Activated CD4-positive, alpha-beta T cell treated with anti-CD3 and anti-CD28 coated beads, Interleukin-2, amount 50 U/mL, for 48 hours (primary cell): ENCODE measurements around the gene HMG20A.
A peak's percentile ranks its signal among the peaks of the same experiment; 100 is the strongest.
"Not testable (repeated sequence)": the region's sequence is repeated elsewhere in the genome, so short reads cannot be mapped to it uniquely, and the experiment has no call there.

Experiments
- DNase-seq, 2 experiments: peaks; one replicate each; pipeline ENCODE4 v3.0.0-alpha.2; 2020

Gene HMG20A

DNA sequence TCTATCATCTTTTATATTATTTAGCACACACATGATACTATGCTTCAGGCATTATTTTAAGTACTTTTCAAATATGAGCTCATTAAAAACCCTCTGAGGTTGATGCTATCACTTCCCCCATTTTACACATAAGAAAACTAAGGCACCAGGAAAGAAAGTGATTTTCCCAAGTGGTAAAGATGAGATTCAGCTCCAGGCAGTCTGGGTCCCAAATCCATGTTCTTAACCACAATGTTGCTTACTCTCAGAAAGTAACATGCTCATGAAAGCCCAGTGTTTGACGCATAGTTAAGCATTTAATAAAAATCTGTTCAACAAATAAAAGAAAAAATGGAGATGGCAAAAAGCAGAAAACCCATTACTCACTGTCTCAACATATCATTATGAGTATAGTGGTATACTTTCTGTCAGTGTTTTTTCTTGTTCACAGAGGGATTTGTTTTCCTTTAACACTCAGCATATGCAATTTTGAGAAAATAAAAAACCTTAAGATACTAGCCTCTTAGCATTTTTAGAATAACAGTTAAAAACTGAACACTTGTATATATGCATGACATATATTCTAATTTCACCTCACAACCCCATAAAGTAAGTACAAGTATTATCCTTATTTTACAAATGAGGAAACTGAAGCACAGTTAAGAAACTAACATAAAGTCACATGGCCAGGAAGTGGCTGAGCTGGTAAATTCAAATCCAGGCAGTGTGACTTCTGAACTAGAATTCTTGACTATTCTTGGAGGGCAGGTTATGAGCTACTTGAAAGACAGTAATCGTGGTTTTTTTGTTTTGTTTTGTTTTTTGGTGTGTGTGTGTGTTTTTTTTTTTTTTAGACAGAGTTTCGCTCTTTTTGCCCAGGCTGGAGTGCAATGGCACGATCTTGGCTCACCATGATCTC, 11.2 kb upstream of the HMG20A start:
- DNase-seq: no peak

DNA sequence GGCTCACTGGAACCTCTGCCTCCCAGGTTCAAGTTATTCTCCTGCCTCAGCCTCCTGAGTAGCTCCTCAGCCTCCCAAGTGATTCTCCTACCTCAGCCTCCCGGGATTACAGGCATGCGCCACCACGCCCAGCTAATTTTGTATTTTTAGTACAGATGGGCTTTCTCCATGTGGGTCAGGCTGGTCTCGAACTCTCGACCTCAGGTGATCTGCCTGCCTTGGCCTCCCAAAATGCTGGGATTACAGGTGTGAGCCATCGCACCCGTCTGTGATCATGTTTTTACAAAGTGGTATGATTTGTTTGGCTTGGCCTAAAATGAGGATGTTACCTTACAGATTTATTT, 10.6 kb upstream of the HMG20A start:
- not testable (repeated sequence) for DNase-seq

DNA sequence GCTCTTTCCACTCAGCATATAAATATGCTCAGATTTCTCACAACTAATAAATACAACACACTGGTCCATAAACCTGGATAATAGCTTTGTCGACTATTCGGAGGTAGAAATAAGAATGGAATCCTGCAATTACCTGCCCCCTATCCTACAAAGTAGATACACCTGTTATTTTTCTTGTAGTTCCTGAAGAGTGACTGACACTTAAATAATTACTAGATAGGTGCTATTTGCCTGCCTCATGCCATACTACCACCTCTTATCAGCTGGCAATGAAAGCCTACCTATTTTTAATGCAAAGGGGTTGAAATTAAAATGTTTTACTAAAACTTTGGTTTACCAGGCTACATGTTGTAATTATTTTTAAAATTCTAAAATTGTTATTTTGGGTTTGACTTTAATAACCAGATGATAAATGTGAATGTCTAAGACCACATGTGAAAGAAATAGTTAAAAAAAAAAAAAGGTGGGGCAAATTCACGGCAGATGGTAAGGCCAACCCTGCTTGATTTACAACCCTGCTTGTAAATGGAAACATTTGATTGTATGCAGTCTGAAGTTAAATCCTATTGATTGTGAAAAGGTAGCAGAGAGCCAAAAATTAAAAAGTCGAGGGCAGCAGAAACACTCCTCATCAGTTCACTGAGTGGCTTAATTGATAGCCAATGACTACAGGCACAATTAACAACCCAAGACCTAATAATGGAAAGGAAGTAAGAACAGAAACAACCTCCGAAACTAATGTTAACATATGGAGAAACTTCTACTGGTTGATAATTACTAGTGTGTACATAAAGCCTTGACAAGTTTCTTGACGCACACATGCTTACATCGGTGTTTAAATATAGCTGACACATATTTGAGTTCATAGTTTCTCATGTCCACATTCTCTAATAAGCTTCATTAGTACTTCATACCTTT, 9.7 kb upstream of the HMG20A start:
- DNase-seq: no peak

DNA sequence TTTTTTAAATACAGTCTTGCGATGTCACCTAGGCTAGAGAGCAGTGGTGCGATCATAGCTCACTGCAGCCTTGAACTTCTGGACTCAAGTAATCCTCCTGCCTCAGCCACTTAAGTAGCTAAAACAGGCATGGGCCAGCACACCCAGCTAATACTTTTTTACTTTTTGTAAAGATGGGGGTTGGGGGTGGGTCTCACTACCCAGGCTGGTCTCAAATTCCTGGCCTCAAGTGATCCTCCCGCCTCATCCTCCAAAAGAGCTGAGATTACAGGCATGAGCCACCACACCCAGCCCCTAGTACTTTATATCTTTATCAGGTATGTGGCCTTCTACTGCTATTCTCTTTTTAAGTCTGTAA, 9.1 kb upstream of the HMG20A start:
- DNase-seq: no peak

DNA sequence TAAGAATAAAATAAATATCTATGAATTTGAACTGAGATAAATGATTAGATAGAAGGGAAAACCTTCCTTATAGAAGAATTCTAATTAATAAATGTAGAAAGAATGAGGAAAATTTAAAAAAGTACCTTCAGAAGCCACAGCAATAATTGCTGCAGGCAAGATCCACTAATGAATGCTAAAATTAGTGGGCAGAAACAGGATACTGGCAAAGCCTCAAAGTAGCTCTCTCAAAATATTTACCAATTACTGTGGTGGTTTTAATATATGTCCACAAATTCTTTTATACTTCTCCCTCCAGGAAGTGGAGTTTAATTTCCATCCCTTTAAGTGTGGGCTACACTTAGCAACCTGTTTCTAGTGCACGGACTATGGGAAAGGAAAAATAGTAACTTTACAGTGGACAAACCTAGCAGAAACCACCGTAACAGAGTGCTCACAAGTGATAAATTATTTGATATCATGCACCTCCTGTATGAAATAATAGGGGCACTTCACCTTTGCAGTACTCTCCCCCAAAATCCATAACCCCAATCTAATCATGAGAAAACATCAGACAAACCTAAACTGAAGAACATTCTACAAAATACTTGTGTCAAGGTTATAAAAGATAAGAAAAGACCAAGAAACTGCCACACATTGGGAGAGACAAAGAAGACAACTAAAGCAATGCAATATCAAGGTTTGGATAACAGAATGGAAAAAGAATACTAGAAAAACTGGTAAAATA, 7.6 kb upstream of the HMG20A start:
- DNase-seq: no peak

DNA sequence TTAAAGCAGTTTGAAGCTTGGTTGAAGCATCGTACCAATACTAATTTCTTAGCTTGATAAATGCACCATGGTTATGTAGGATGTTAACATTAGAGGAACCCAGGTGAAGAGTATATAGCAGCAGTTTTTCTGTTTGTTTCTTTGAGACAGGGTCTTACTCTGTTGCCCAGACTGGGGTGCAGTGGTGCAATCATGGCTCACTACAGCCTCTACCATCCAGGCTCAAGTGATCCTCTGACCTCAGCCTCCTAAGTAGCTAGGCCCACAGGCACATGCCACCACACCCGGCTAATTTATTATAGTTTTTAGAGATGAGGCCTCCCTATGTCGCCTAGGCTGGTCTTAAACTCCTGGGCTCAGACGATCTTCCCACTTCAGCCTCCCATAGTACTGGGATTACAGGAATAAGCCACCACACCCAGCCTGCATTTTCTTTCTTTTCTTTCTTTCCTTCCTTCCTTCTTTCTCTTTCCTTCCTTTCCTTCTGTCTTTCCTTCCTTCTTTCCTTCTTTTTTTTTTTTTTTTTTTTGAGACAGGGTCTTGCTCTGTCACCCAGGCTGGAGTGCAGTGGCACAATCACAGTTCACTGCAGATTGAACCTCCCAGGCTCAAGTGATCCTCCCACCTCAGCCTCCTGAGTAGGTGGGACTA, 6.9 kb upstream of the HMG20A start:
- DNase-seq: no peak

DNA sequence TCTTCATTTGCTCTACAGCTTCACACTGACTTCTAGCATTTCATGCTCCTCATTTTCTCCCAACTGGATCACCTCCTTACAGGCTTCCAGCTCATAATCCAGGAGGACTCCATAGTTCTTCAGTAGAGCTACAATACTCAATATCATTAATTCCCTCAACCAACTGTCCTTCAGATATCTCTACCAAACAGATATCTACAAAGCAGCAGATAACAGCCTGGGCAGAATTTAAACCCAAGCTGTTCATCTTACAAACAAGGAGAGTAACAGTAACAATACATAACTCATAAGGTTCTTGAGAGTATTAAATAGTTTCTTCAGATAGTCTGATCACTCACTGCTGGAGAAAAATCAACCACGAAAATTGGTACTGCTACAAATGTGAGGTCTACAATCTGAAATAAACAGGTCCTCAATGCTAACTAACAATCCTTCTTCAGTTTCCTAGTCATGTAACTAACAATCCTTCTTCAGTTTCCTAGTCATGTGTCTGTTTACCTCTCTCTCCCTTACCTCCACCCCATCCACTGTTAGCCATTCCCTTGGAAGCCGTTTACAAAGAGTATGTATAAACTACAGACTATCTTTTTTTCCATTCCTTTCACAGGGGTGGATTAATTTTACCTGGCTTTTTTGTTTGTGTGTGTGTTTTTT, 5.8 kb upstream of the HMG20A start:
- DNase-seq: no peak

DNA sequence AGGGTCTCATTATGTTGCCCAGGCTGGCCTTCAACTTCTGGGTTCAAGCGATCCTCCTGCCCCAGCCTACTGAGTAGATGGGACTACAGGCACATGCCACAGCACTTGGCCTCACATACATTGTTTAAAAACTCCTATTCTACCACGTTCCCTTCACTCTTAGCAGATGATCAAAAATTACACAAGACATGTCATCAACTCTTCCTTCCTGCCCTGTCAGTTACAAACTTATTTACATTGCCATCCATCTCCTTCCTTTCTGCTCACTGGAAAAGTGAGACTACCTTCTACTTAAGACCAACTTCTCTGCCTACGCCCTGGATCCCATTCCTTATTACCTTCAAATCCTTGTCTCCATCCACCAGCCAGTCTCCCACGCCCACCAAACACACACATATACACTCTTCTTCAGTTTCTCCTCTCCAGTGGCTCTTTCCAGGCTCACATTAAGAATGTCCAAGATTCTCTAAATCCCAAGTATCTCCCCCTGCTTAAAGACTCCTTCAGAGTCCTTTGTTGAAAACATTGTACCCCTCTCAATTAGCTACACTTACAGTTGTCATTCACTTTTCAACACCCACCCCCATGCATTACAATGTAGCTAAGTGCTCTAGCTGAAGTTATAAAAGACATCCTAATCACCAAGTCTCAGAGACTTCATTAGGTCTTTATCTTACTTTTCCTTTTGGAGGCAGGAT, 5.1 kb upstream of the HMG20A start:
- no peak for DNase-seq

DNA sequence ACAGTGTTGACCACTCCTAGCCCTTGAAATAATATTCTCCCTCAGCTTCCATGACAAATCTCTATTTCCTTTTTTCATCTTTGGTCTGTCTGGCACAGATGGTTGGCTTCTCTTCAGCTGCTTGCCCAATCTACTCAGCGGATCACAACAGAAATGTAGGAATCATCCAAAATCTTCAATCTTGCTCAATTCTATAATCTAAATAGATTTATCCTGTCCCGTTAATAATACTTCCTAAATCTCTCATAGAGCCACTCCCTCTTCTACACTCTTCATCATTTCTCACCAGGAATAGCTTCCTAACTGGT, 4.6 kb upstream of the HMG20A start:
- DNase-seq: no peak

DNA sequence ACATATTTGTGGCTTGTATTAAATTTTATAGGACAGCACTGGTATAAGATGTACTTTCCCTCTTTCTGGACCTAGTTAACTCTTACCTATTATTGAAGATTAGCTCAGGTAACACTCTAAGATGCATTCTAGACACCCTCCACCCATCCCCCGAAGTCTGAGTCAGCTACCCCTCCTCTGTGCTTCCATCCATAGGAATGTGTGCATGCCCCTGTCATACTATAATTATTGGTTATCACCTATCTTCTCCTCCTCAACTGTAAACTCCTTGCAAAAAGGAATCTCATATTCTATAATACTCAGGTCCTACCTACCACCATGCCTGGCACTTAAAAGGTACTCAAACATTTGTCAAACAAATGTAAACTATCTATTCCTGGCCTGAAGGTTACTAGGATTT, 3.7 kb upstream of the HMG20A start:
- DNase-seq: no peak

DNA sequence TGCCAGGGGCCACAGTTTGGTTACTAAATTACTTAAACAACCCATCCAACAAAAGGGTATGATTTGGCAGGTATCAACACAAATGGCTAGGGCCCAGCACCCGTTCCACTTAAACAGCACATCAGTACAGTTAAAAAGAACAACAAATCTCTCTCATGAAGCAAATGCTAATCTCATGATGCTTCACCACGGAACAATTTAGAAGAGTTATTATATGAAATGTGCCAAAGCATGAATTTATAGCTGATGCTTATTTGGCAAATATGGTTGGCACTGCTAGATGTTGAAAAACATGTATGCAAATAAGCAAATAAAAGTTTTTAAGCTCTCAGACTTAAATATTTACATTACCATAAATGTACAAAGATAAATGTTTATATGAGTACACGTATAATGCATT, 3.1 kb upstream of the HMG20A start:
- DNase-seq: no peak

DNA sequence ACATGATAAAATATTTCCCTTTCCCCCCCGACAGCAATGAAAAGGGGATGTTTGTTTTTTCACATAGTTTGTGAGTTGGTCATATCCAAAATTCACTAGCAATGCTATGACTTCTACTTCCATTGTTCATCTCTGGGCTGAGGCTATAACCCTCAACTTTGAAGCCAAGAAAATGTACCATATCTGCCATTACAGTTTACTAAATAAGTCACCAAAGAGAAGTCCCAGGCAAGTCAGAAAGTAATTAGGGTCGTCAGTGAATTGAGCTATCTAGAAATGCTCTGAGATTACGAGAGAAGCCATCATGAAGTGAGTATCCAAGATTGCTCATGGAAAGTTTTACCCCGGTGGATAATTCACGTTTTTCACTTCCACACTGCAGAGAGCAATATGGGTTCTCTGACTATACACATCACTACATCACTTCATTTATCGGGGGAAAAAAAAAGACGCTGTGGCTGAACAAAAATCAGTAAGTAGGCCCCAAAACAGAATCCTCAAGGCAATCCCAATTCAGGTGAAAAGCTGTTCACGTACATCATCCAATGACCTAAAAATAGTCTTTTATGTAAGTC, 2.2 kb upstream of the HMG20A start:
- DNase-seq: no peak

DNA sequence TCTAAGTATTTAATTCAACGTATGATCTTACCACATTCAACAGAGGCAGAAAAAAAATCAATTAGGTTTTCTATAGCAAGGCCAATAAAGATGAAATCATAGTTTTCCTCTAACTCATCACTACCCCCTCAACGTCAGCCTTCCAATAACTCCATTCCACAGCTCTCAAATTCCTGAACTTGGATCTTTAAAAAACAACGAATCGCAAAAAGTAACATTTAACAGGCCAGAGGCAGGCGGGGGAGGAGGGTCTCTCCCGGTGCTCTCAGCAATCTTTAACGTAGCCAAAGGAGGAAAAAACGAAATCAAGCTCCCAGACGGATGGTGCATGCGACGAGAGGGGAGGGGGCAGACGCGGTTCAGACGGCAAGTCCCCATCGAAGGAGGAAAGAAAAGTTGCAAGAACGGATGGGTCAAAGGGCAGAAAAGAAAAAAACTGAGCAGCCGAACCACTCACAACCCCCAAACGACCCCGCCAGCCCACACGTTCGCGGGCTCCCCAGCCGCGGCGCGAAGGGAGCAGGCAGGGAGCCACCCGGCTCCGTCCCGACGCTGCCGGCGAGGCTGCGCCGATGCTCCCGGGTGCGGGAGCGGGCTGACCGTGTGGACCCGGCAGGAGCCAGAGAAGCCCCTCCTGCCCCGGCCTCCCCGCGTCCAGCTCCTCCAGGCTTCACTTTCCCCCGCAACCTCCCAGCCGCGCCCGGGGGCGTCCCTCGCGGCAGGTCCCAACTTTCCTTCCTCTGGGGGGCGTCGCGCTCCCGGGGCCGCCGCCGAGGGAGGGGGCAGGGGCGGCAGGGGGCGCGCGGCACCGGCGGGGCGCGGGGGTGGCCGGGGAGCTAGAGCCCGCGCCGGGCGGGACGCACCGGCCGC, 1.5 kb upstream of the HMG20A start:
- DNase-seq: peak; percentile 43 to 58

DNA sequence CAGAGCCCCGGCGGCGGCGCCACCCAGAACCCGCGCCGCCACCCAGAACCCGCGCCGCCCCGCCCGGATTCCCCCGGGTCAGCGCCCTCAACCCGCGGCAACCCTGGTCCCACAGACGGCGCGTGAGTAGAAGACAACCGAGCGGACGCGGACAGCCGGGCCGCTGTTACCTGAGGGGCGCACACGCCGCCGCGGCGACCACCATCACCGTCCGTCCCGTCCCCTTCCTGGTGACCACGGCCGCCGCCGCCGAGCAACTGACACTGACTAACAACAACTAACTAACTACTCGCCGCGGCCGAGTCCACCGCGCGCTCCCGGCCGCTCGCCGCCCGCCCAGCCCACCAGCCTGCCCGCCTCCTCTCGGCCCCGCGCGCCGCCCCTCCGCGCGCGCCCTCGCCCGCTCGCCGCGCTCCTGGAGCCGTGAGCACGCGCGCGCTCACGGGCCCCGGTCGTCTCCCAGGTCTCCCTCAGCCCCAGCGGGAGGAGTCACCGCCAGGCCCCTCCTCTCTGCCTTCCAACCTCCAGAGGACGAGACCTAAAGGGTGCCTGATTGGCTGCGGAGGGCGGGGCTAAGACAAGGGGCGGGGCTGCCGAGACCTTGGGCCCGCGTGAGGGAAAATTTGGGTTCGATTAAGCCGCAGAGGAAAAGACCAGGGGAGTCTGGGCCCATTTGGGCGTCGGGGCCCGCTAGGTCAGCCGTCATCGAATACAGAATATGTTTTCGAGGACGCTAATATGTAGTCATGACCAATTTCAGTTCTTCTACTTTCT, 665 bp upstream of the HMG20A start, which contains the start of gene PEAK1:
Gene PEAK1 (minus strand): TSS at position 269 of the 774 bp plus-strand sequence. CDS start 238,178 bp downstream, outside the sequence.
- DNase-seq: peak; percentile 100

DNA sequence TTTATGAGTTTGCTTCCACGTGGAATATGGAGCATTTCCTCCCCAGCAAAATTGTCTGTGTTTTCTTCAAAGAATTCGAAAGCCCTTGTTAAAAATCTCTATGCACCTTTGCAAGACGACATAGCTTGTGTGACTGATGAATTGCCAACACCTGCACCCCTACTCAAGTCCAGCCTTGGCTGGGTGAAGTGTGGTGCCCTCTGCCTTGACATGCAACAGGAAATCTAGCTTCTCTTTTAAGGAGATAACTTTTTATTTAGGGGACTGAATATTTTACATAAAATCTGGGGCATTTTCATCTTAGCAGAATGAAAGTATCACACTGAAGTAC, 647 bp downstream of the HMG20A start:
- no peak for DNase-seq

DNA sequence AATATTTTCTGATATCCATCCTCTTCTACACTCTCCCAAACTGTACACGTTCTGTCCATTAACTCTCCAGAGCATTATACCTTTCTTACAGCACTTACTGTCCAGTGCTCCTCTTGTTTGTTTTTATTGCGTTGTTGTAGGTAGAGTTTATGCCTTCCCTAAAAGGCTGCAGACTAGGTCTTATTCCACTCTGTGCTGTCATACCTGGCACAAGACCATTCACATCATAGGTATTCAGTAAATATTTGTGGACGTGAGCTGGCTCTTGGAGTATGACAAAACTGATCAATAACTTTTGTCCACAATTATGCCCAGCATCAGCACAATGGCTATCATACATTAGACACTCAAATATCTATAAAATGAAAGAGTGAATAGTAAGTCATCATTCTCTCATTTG, 4.4 kb downstream of the HMG20A start:
- no peak for DNase-seq

DNA sequence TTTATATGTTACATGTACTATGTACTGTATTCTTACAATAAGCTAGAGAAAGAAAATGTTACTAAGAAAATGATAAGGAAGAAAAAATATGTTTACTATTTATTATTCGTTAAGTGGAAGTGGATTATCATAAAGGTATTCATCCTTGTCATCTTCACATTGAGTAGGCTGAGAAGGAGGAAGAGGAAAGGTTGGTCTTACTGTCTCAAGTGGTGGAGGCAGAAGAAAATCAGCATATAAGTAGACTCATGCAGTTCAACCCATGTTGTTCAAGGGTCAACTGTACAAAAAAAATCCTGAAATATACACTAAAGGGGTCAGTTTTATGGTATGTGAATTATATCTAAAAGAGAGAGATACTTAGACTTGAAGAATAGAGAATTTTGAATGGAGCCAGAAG, 5.7 kb downstream of the HMG20A start:
- no peak for DNase-seq

DNA sequence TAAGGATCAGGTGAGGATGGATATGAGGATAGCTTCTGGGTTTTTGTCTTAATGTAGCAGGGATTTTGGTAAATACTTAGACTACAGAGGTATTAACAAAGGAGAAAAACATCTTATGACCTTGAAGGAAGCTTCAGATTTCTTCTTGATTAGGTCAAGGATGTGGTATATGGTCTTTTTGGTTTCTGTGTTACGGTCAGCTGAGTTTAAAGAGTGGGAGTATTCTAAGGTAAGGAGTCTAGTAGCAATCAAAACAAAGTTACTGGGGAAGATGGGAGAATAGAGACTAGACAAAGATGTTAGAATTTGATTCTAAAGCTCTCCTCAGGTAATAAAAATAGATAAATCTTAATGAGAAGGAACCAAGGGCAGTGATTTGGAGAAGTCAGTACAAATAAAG, 6.2 kb downstream of the HMG20A start:
- no peak for DNase-seq

DNA sequence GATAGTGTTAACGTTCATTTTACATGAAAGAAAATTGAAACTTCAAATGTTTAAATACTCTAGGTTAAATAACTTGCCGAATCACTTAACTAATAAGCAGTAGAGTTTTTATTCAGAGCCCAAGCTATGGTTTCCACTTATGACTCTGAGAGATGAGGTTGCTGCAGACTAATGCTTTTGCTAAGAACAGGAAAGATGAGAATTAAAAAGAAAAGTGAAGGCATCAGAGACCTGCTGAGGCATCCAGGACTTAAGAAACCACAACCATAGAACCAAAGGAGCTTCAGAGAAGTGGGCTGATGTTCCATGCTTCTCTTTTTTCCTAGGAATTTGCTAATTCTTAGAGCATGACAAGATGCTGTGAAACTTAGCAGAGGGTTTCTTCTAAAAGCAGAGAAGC, 9.5 kb downstream of the HMG20A start:
- DNase-seq: no peak

DNA sequence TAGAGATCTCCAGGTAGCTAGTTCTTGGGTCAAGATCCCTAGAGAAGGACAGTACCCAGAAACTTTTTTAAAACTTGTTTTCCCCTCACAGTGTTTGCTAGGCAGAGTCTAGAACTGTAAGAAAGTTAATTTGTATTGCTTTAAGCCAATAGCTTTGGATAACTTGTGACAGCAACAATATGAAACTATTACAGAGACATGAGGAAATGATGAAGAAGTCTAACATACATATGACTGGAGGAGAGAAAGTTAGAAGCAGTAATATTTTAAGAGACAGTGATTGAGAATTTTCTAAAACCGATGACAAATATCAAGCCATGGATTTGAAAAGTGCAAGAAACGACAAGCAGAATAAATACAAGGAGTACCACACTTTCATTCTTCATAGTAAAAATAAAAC, 10.0 kb downstream of the HMG20A start:
- no peak for DNase-seq
